ENCODE data around the gene SSC4D.
"Not testable (repeated sequence)": the region's sequence is repeated elsewhere in the genome, so short reads cannot be mapped to it uniquely, and the experiment has no call there.

Gene SSC4D

GRCh38 chr7:76364198-76364584, 45.3 kb downstream of the SSC4D start:
- DNase-seq (ENCODE audit: extremely low read depth, low read depth) = no peak
- TF ChIP-seq CTCF (IDR thresholded peaks at IDR 0.05; ENCODE audit: low read depth, low read length) = no peak

GRCh38 chr7:76363754-76364153, 45.7 kb downstream of the SSC4D start:
- DNase-seq (ENCODE audit: extremely low read depth, low read depth) = not testable (repeated sequence)

- no peak for DNase-seq (ENCODE audit: extremely low read depth, low read depth)
- no peak for TF ChIP-seq CTCF (IDR thresholded peaks at IDR 0.05; ENCODE audit: low read depth, low read length)
Observed at GRCh38 chr7:76359978-76360638, 49.4 kb downstream of the SSC4D start.

- DNase-seq (ENCODE audit: extremely low read depth, low read depth) = peak; percentile 98
- TF ChIP-seq CTCF (IDR thresholded peaks at IDR 0.05; ENCODE audit: low read depth, low read length) = peak; percentile 74
Observed at GRCh38 chr7:76359111-76359977, 50.2 kb downstream of the SSC4D start.

GRCh38 chr7:76358481-76359110, 50.9 kb downstream of the SSC4D start, which contains the start of gene YWHAG:
Gene YWHAG (minus strand): TSS chr7:76358991. CDS start chr7:76358808, 183 bp downstream.
- DNase-seq (ENCODE audit: extremely low read depth, low read depth) = peak; percentile 78
- TF ChIP-seq CTCF (IDR thresholded peaks at IDR 0.05; ENCODE audit: low read depth, low read length) = no peak

- no peak for DNase-seq (ENCODE audit: extremely low read depth, low read depth)
- TF ChIP-seq CTCF (IDR thresholded peaks at IDR 0.05; ENCODE audit: low read depth, low read length) = no peak
Observed at GRCh38 chr7:76358011-76358480, 51.5 kb downstream of the SSC4D start.

- no peak for DNase-seq (ENCODE audit: extremely low read depth, low read depth)
- TF ChIP-seq CTCF (IDR thresholded peaks at IDR 0.05; ENCODE audit: low read depth, low read length) = no peak
Observed at GRCh38 chr7:76357475-76358010, 52.0 kb downstream of the SSC4D start.
